ENCODE data around the gene GCN1.

Gene GCN1

DNA sequence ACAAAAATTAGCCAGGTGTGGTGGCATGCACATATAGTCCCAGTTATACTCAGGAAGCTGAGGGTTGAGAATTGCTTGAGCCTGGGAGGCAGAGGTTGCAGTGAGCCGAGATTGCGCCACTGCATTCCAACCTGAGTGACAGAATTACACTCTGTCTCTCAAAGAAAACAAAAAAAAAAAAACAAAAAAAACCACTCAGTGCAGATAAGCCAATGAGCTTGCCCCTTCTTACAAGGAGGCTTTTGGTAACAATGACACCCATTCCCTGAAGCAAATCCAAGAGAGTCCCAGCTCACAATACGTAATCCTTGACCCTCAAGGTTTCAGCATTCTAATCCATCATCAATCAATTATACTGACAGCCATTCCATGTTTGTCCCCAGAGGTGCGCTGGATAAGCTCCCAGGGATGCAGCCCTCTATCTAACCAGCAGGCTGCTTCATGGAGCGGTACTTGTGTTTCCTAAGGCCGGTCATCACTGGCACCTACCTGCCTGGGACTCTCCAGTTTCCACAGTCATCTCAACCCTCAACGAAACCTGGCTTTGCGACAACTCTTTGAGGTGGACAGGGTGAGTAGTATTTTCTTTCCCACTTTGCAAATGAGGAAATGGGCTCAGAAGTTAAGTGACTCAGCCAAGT lies 12.4 kb downstream of the GCN1 start:
- no peak for DNase-seq (ENCODE audit: low read depth)

DNA sequence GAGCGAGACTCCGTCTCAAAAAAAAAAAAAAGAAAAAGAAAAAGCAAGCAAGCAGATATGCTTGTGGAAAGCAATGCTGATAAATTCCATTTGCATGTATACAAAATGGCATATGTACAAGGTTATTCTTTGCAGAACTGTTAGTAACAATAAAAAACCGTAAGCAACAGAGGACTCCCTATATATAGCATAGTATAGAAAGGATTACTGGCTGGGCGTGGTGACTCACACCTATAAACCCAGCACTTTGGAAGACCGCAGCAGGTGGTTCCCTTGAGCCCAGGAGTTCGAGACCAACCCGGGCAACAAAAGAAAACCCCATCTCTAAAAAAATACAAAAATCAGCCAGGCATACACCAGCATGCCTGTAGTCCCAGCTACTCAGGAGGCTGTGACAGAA lies 13.5 kb downstream of the GCN1 start:
- DNase-seq (ENCODE audit: low read depth), result no peak

DNA sequence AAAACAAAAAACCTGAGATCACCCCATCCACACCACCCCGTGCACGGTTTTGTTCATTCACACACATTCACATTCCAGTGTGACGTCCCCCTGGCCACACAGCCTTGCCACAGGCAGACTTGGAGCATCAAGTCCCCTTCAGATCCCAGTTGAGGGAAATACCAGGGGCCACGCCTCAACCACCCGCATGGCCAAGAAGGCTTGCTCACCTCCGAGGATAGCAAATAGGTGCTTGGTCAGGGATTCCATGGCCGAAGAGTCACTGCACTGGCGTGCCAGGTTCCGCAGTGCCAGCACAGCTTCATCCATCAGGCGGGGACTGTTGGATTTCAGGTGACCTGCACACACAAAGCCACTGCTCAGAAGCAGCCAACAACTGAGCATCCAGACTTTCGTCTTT lies 19.0 kb downstream of the GCN1 start:
- no peak for DNase-seq (ENCODE audit: low read depth)

GRCh38 chr12:120175062-120175461 lies 19.5 kb downstream of the GCN1 start:
- DNase-seq (ENCODE audit: low read depth), result no peak

DNA sequence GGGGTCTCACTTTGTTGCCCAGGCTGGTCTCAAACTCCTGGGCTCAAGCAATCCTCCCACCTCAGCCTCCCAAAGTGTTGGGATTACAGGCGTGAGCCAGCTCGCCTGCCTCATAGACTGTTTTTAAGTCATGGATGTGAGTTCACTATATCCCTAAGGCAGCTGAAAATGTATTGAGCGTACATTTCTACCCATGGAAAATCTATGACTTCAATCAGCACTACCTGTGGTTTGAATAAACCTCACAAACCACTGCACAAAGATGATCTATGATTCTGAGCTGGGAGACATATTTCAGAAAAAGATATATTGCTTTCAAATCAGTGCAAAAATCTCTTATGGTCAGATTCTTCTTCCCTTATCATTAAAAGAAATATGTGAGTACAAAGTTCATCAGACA lies 22.5 kb downstream of the GCN1 start:
- DNase-seq (ENCODE audit: low read depth), result no peak

DNA sequence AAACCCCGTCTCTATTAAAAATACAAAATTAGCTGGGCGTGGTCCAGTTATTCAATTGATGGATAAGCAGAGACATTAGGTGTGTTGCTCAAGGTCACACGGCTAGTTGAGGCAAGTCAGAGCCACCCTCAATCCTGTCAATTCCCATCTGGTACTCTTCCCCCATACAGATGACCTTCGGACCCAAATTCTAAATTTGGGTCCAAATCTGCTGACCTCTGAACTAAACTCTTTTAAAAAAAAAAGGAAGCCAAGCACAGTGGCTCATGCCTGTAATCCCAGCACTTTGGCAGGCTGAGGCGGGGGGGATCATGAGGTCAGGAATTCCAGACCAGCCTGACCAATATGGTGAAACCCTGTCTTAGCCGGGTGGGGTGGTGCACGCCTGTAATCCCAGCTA lies 23.9 kb downstream of the GCN1 start:
- no peak for DNase-seq (ENCODE audit: low read depth)

GRCh38 chr12:120169946-120170345 lies 24.6 kb downstream of the GCN1 start:
- no peak for DNase-seq (ENCODE audit: low read depth)

GRCh38 chr12:120168337-120168736 lies 26.2 kb downstream of the GCN1 start:
- DNase-seq (ENCODE audit: low read depth), result no peak

GRCh38 chr12:120167529-120168095 lies 26.9 kb downstream of the GCN1 start:
- no peak for DNase-seq (ENCODE audit: low read depth)

GRCh38 chr12:120164293-120164692 lies 30.2 kb downstream of the GCN1 start:
- DNase-seq (ENCODE audit: low read depth), result no peak

GRCh38 chr12:120162763-120163162 lies 31.8 kb downstream of the GCN1 start:
- no peak for DNase-seq (ENCODE audit: low read depth)

DNA sequence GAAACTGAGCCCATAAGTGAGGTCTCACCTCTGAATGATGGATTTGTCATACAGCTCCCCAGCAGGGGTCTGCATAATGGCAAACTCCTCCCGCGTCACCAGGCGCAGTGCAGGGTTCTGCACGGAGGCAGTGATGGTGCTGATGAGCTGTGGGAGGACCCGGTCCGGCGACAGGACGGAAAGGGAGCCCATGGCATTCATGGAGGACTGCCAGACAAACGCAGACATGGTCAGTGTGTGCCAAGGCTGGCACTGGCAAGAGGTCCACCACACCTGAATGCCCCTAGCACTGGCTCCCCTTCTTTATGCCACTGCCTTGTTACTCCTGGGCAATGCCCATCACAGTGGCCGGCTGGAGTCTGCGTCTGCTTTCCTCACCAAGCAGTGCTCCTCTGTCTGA lies 32.7 kb downstream of the GCN1 start:
- DNase-seq (ENCODE audit: low read depth), result no peak

- DNase-seq (ENCODE audit: low read depth), result no peak
These were observed 34.8 kb downstream of the GCN1 start for GRCh38 chr12:120159509-120160237.

GRCh38 chr12:120158351-120158750 lies 36.2 kb downstream of the GCN1 start:
- DNase-seq (ENCODE audit: low read depth), result no peak

- DNase-seq (ENCODE audit: low read depth), result no peak
These were observed 36.8 kb downstream of the GCN1 start for GRCh38 chr12:120157678-120158077.

- DNase-seq (ENCODE audit: low read depth), result no peak
These were observed 37.9 kb downstream of the GCN1 start for GRCh38 chr12:120156315-120157259.

DNA sequence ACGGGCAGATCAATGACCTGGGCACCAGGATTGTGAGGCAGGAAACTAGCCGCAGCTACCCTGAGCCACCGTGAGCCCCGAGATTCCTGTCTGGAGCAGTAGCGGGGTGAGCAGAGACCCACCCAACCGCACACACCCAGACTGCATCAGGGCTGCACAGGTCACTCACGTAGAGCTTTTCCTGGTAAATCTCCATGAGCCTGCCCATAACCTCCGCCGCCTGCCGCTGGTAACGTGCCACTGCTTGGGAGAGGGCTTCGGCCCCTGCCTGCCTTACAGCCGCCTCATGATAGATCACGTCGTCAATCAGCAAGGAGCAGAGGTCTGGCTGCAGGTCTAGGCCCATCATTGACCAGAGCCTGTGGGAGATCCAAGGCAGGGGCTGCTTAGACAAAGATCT lies 39.4 kb downstream of the GCN1 start:
- DNase-seq (ENCODE audit: low read depth), result no peak

DNA sequence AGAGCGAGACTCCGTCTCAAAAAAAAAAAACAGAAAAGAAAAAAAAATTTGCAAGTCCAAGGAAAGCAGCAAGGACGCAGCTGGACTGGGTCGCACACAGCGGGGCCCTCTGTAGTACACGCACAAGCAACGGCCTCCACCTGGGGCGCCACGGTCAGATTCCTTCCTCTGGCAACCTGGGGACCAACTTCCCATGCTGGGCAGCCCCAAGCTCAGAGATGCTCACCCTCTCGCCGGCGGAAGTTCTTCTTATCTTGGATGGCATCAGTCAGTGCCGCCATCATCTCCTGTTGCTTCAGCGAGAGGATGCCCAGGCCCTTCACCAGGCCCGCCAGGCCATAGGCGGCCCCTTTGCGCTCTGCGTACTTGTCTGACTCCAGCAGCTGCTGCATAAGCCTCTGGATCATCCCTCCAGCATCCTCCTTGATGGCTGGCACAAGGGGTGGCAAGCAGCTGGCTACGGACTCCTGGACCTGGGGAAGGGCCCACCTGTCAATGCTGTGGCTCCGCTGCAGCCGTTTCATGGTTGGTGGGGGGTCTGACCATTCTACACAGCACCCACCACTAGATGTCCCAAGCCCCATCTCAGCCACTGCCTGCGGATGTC lies 43.5 kb downstream of the GCN1 start:
- no peak for DNase-seq (ENCODE audit: low read depth)

- no peak for DNase-seq (ENCODE audit: low read depth)
These were observed 46.5 kb downstream of the GCN1 start for GRCh38 chr12:120148011-120148410.

- no peak for DNase-seq (ENCODE audit: low read depth)
These were observed 49.4 kb downstream of the GCN1 start for GRCh38 chr12:120145164-120145563.

DNA sequence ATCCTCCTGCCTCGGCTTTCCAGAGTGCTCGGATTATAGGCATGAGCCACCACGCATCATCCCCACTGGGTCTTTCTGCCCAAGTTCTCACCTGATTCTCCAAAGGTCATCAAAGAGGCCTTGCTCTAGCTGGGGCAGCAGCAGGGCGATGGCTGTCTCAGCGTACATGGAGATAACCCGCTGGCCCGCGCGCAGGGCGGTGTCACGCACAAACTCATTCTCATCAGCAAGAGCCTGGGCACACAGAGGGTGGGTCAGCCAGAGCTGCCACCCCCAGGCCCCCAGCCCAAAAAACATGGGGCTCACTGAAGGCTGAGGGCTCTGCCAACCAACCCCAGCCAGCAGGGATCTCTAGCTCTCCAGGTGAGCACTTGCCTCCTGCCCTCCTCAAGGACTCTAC lies 50.3 kb downstream of the GCN1 start:
- no peak for DNase-seq (ENCODE audit: low read depth)
